HL-60 (cell line): ENCODE data around the gene MAPK9.

Experiments used
- DNase-seq, 2 experiments: peaks; one replicate each; pipeline ENCODE4 v3.0.0-alpha.2; 2010 to 2020; ENCODE audit warnings: low read depth in 1 of 2, low spot score in 1 of 2
- H3K27ac ChIP-seq: fragments of 250-450 bp; sonication (Bioruptor Pico); replicated peaks from 2 replicates; pipeline ENCODE4 v1.5.1; 2020; ENCODE audit warnings: mild to moderate bottlenecking, moderate library complexity
- H3K27me3 ChIP-seq: fragments of 250-450 bp; sonication (Bioruptor Pico); 2 replicates; pipeline ENCODE4 v1.5.1; 2021; ENCODE audit warnings: mild to moderate bottlenecking, moderate library complexity; ENCODE audit not compliant: insufficient read depth, poor library complexity, severe bottlenecking
- H3K4me3 ChIP-seq: replicated peaks from 2 replicates; pipeline ENCODE4 v1.5.1; 2011; ENCODE audit warnings: mild to moderate bottlenecking, control low read depth, low read length; ENCODE audit not compliant: insufficient read depth
- CTCF ChIP-seq: IDR thresholded peaks from one replicate; pipeline ENCODE4 v1.5.1; 2011; ENCODE audit warnings: low read length, control low read depth, inconsistent platforms; ENCODE audit not compliant: insufficient read depth
- GABPA ChIP-seq: IDR thresholded peaks from 2 replicates; pipeline ENCODE4 v1.6.1; 2012; ENCODE audit warnings: low read depth
- POLR2AphosphoS5 ChIP-seq: IDR thresholded peaks from 2 replicates; pipeline ENCODE4 v1.6.1; 2012; ENCODE audit warnings: low read depth
- REST ChIP-seq: IDR thresholded peaks from 2 replicates; pipeline ENCODE4 v1.6.1; 2012; ENCODE audit warnings: low read depth; ENCODE audit not compliant: insufficient replicate concordance
- SPI1 ChIP-seq: IDR thresholded peaks from 2 replicates; pipeline ENCODE4 v1.6.1; 2012; ENCODE audit warnings: low read depth, mild to moderate bottlenecking, borderline replicate concordance

The MAPK9 gene

GRCh38 chr5:180213657-180214207 is 78.2 kb downstream of the MAPK9 start:
- no peak for DNase-seq
- no peaks in the 10 kb centered on the region for H3K27me3 ChIP-seq
- TF ChIP-seq REST (no peak), SPI1 (no peak), GABPA (no peak), POLR2AphosphoS5 (no peak), CTCF (no peak)
- H3K27ac ChIP-seq = no peak overlapping the region
- H3K4me3 ChIP-seq = no peak overlapping the region

DNA sequence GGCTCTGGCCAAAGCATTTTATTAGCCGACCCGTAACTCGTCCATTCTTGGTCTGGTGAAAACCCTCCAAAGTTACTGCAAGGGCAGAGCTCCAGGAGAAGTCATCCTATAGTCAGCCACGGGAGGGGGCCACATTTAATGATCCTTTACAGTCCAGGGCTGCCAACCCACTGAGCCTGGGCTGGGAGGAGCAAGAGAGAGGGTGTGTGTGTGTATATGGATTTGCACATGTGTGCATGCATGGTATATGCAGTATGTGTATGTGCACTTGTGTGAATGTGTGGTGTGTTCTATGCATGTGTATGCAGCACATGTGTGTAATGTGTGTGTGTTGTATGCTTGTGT is 78.7 kb downstream of the MAPK9 start:
- peaks cover 3% of the 10 kb centered on the region for H3K27me3 ChIP-seq
- no peak overlapping the region for H3K27ac ChIP-seq
- H3K4me3 ChIP-seq = no peak overlapping the region
- DNase-seq = no peak
- TF ChIP-seq CTCF (no peak), REST (no peak), GABPA (no peak), SPI1 (no peak), POLR2AphosphoS5 (no peak)

GRCh38 chr5:180212363-180213255 is 79.3 kb downstream of the MAPK9 start:
- DNase-seq = peak in 1 of 2 experiments; percentile 24
- no peak overlapping the region for H3K4me3 ChIP-seq
- no peak for TF ChIP-seq CTCF
- TF ChIP-seq GABPA = no peak
- no peak for TF ChIP-seq POLR2AphosphoS5
- no peak for TF ChIP-seq SPI1
- no peak overlapping the region for H3K27ac ChIP-seq
- H3K27me3 ChIP-seq = peaks cover 7% of the 10 kb centered on the region

DNA sequence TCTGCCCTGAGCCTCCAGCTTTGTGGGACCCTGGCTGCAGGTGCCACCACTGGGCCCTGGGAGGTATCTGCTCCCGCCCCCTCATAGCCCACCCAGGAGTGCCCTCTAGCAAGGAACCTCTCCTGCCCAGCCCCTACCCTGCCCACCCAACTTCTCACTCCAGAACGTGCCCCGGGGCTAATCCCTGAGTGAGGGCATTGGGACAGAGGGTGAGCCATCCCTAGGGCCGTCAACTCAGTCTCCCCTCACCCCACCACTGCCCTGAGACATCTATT is 80.2 kb downstream of the MAPK9 start:
- TF ChIP-seq CTCF (no peak), SPI1 (no peak), GABPA (no peak), POLR2AphosphoS5 (no peak), REST (no peak)
- peaks cover 7% of the 10 kb centered on the region for H3K27me3 ChIP-seq
- H3K4me3 ChIP-seq = no peak overlapping the region
- H3K27ac ChIP-seq = no peak overlapping the region
- no peak for DNase-seq
